Nucleus accumbens (tissue), 56 donors: Measurements from ENCODE around the gene ABHD16A.

Source experiments
- DNase-seq, 56 donors: peaks; one replicate each; lab custom pipeline; 2025; lab: John Stamatoyannopoulos, UW

ABHD16A gene

DNA sequence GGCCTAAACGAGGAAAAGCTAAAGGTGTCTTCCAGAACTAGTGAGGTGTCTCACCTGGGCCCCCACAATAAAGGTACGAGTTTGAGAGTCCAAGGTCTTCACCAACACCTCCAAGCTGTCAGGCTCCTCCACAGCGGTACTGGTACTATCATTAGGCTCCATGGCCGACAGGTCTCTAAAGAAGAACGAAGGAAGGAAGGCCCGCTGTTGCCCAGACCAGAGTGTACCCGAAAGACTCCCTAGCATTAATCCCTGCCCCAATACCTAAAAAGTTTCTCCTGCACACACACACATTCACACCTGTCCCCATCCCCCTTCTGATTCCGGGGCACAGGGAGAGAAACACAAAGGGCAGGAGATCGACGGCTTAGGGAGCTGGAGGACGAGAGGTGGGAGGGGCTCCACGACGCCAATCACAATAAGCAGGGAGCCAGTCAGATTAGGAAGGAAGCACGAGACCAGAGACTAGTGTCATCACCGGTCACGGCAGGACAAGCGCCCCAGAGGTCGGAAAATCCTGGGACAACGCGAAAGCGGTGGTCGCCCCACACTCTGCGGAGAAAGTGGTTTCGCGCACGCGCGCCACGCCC is 51.4 kb downstream of the ABHD16A start:
- peak in 3 of 56 donors; percentile 37 to 80 (median 78) for DNase-seq

DNA sequence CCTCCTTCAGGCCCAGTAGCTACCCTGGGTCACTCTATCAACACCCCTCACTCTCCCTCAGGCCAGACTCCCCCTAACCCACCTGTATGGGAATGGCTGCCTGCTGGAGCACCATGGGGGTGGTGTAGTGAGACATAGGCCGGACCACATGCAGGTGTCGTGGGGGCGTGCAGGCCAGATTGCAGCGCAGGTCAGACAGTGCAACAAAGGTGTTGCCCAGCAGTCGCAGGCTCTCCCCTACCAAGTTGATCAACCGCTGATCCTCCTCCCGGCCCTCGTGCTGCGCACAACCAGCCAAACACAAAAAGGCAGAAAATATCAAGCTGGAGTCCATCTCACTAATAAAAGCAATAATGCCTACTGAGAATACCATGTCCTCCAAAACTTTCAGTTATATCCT is 57.8 kb downstream of the ABHD16A start:
- DNase-seq, result no peak

DNA sequence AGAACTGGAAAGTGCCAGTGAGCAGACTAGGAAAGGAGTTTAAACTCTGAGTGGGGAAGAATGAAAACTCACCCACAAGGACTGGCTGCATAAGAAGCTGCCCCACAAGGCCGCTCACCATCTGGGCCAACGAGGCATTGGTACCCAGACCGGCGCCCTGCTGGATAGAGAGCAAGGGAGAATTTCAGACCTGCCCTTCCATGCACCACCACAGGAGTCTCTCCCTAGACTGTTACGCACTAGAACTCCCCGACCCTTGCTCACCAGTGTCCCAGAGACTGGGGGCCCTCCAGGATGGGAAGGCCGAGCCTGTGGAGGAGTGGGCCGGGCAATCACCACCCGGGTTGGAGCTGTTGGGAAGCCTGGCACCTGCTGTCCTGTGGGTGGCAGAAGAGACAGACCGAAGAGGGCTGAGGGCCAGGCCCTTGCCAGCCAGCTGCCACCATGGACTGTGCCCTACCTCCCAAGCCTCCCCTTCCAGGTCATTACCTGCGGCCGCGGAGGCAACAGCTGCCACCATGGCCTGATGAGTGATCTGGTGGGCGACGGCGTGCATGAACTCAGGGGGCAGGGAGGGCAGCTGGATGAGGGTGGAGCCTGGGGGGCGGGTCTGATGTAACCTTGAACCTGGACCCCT is 59.2 kb downstream of the ABHD16A start:
- DNase-seq, result no peak

GRCh38 chr6:31642798-31643570 is 60.1 kb downstream of the ABHD16A start:
- no peak for DNase-seq

- no peak for DNase-seq
These were observed 61.8 kb downstream of the ABHD16A start for GRCh38 chr6:31641370-31641769.

GRCh38 chr6:31640612-31641011 is 62.5 kb downstream of the ABHD16A start:
- no peak for DNase-seq

DNA sequence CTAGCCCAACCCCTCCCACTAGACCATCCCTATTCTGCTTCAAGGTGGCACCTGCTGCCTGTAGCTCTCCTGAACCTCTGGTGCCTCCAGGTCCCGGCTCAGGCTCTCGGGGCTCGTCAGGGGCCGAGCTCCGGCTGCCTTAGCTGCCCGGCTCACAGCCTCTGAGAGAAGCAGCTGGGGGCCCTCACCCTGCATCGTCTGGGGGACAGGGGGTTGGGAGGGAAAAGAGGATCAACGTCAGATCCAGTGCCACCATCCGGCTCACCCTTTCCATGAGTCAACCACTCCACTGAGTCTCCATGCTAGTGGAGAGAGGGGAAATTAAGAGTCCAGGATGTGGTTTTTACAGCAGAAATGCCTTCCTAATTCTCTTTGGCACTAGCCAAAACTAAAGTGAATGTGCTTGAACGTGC is 63.7 kb downstream of the ABHD16A start:
- no peak for DNase-seq

- DNase-seq, result no peak
These were observed 64.1 kb downstream of the ABHD16A start for GRCh38 chr6:31639043-31639442.
